H9 (cell line): Measurements from ENCODE around the gene UMOD. TPM values are rescaled to one million over a fixed set of nuclear protein-coding genes. Genes with fewer than 3 reads are reported as not detected.

Experiments
- DNase-seq: peaks from one replicate; pipeline ENCODE4 v3.0.0-alpha.2; 2017
- H2AFZ ChIP-seq: one replicate; pipeline ENCODE4 v1.6.1; 2013; ENCODE audit warnings: mild to moderate bottlenecking, low read length, control low read depth, moderate library complexity
- H2AK5ac ChIP-seq: 2 replicates; pipeline ENCODE4 v1.6.1; 2013; ENCODE audit warnings: low read length, control low read depth, mixed read lengths; ENCODE audit not compliant: insufficient read length
- H2BK120ac ChIP-seq: one replicate; pipeline ENCODE4 v1.6.1; 2013; ENCODE audit warnings: low read depth, mild to moderate bottlenecking, low read length, control low read depth, inconsistent platforms; ENCODE audit not compliant: poor library complexity, severe bottlenecking
- H2BK12ac ChIP-seq: 2 replicates; pipeline ENCODE4 v1.6.1; 2013; ENCODE audit warnings: low read length, control low read depth, mixed read lengths, low read depth; ENCODE audit not compliant: insufficient read length
- H2BK15ac ChIP-seq: 2 replicates; pipeline ENCODE4 v1.6.1; 2013; ENCODE audit warnings: low read depth, low read length, control low read depth
- H2BK20ac ChIP-seq: one replicate; pipeline ENCODE4 v1.6.1; 2013; ENCODE audit warnings: low read depth, mild to moderate bottlenecking, low read length, control low read depth, inconsistent platforms; ENCODE audit not compliant: poor library complexity, severe bottlenecking
- H2BK5ac ChIP-seq: 2 replicates; pipeline ENCODE4 v1.6.1; 2013; ENCODE audit warnings: low read length, control low read depth, mixed read lengths; ENCODE audit not compliant: insufficient read length
- H3K14ac ChIP-seq: 2 replicates; pipeline ENCODE4 v1.6.1; 2013; ENCODE audit warnings: low read length, control low read depth; ENCODE audit not compliant: insufficient read depth
- H3K18ac ChIP-seq: 2 replicates; pipeline ENCODE4 v1.6.1; 2013; ENCODE audit warnings: low read depth, mild to moderate bottlenecking, mixed read lengths, low read length, control low read depth; ENCODE audit not compliant: insufficient read length
- H3K23ac ChIP-seq: 2 replicates; pipeline ENCODE4 v1.6.1; 2013; ENCODE audit warnings: low read length, control low read depth, mixed read lengths, low read depth; ENCODE audit not compliant: insufficient read length
- H3K23me2 ChIP-seq: 2 replicates; pipeline ENCODE4 v1.6.1; 2013; ENCODE audit warnings: low read depth, mild to moderate bottlenecking, mixed read lengths, low read length, control low read depth; ENCODE audit not compliant: insufficient read length, poor library complexity, severe bottlenecking
- H3K27ac ChIP-seq: 2 replicates; pipeline ENCODE4 v1.5.1; 2013; ENCODE audit warnings: low read length, control low read depth, mixed read lengths, low read depth; ENCODE audit not compliant: insufficient read length
- H3K27me3 ChIP-seq: 2 replicates; pipeline ENCODE4 v1.6.1; 2013; ENCODE audit warnings: low read length, control low read depth, inconsistent platforms; ENCODE audit not compliant: insufficient read depth
- H3K4ac ChIP-seq: 2 replicates; pipeline ENCODE4 v1.6.1; 2013; ENCODE audit warnings: low read depth, mild to moderate bottlenecking, control low read depth, inconsistent platforms, low read length, moderate library complexity
- H3K4me1 ChIP-seq: 2 replicates; pipeline ENCODE4 v1.6.1; 2013; ENCODE audit warnings: low read length, control low read depth, inconsistent platforms; ENCODE audit not compliant: insufficient read depth
- H3K4me2 ChIP-seq: 2 replicates; pipeline ENCODE4 v1.6.1; 2013; ENCODE audit warnings: low read length, control low read depth, mixed read lengths; ENCODE audit not compliant: insufficient read length, insufficient read depth
- H3K56ac ChIP-seq: 2 replicates; pipeline ENCODE4 v1.6.1; 2013; ENCODE audit warnings: low read depth, mild to moderate bottlenecking, mixed read lengths, low read length, control low read depth; ENCODE audit not compliant: insufficient read length
- H3K79me1 ChIP-seq: 2 replicates; pipeline ENCODE4 v1.6.1; 2013; ENCODE audit warnings: low read depth, mild to moderate bottlenecking, moderate library complexity, low read length, control low read depth, inconsistent platforms; ENCODE audit not compliant: insufficient read depth, poor library complexity, severe bottlenecking
- H3K79me2 ChIP-seq: 2 replicates; pipeline ENCODE4 v1.6.1; 2013; ENCODE audit warnings: low read length, control low read depth, inconsistent platforms; ENCODE audit not compliant: insufficient read depth
- H3K9ac ChIP-seq: 2 replicates; pipeline ENCODE4 v1.6.1; 2013; ENCODE audit warnings: low read length, control low read depth, mixed read lengths; ENCODE audit not compliant: insufficient read length; ENCODE audit errors: extremely low read depth
- H3K9me3 ChIP-seq: one replicate; pipeline ENCODE4 v1.6.1; 2013; ENCODE audit warnings: low read depth, low read length, inconsistent platforms; ENCODE audit not compliant: control insufficient read depth
- H3T11ph ChIP-seq: one replicate; pipeline ENCODE4 v1.6.1; 2013; ENCODE audit warnings: mild to moderate bottlenecking, low read length, control low read depth, inconsistent platforms
- H4K20me1 ChIP-seq: one replicate; pipeline ENCODE4 v1.6.1; 2013; ENCODE audit not compliant: control insufficient read depth, insufficient read length, insufficient read depth
- H4K5ac ChIP-seq: 2 replicates; pipeline ENCODE4 v1.6.1; 2013; ENCODE audit warnings: low read depth, mild to moderate bottlenecking, mixed read lengths, low read length, control low read depth; ENCODE audit not compliant: insufficient read length
- H4K8ac ChIP-seq: replicated peaks from 2 replicates; pipeline ENCODE4 v1.6.1; 2013; ENCODE audit warnings: low read length, control low read depth, mixed read lengths, low read depth; ENCODE audit not compliant: insufficient read length
- H4K91ac ChIP-seq: 2 replicates; pipeline ENCODE4 v1.6.1; 2013; ENCODE audit warnings: low read depth, mild to moderate bottlenecking, moderate library complexity, mixed read lengths, low read length, control low read depth; ENCODE audit not compliant: insufficient read length
- H3K27ac Mint-ChIP-seq, 3 experiments: 2 replicates in 2 of 3; 3 replicates in 1 of 3; pipeline ENCODE4 v1.8.0; 2020 to 2021; ENCODE audit warnings: mixed read lengths in 3 of 3, mild to moderate bottlenecking in 1 of 3, moderate library complexity in 1 of 3
- H3K27me3 Mint-ChIP-seq: 2 replicates; pipeline ENCODE4 v1.8.0; 2021; ENCODE audit warnings: low read depth, mild to moderate bottlenecking, moderate library complexity, mixed read lengths
- H3K36me3 Mint-ChIP-seq, 3 experiments: 2 replicates in 2 of 3; 3 replicates in 1 of 3; pipeline ENCODE4 v1.8.0; 2020 to 2021; ENCODE audit warnings: low read depth in 3 of 3, mixed read lengths in 3 of 3; ENCODE audit not compliant: insufficient read depth in 1 of 3
- H3K4me1 Mint-ChIP-seq, 2 experiments: 2 replicates each; pipeline ENCODE4 v1.8.0; 2020; ENCODE audit warnings: mixed read lengths in 2 of 2
- H3K4me3 Mint-ChIP-seq, 2 experiments: 2 replicates in 1 of 2; 3 replicates in 1 of 2; pipeline ENCODE4 v1.8.0; 2020 to 2021; ENCODE audit warnings: mild to moderate bottlenecking in 2 of 2, mixed read lengths in 2 of 2, moderate library complexity in 1 of 2
- H3K9me3 Mint-ChIP-seq, 2 experiments: 2 replicates in 1 of 2; 3 replicates in 1 of 2; pipeline ENCODE4 v1.8.0; 2020; ENCODE audit warnings: mild to moderate bottlenecking in 2 of 2, mixed read lengths in 2 of 2, moderate library complexity in 1 of 2
- CTCF ChIP-seq: fragments of 200-600 bp; sonication (generic); conservative IDR thresholded peaks from 3 replicates; pipeline ENCODE4 v1.8.0; 2021; ENCODE audit warnings: antibody characterized with exemption, mild to moderate bottlenecking
- WGBS: extraction: QIAGEN DNeasy Blood & Tissue Kit; methylation state at CpG from one replicate; pipeline ENCODE4 v1.1.7; 2013; ENCODE audit warnings: missing lambda C conversion rate, low lambda C conversion rate, mixed read lengths; ENCODE audit not compliant: insufficient read length; ENCODE audit errors: extremely low coverage; 5-methylcytosine and 5-hydroxymethylcytosine counted together
- total RNA-seq: library from RNA; stranded (reverse); gene quantifications from 2 replicates; pipeline ENCODE4 v1.2.1, GENCODE V29; 2021

Gene UMOD
- total RNA-seq, 1 experiment from 2014 or later = not detected

- H3K27ac ChIP-seq = no peak overlapping the region
Measured at GRCh38 chr16:20363191-20363590, 10.7 kb upstream of the UMOD start.

More at GRCh38 chr16:20363191-20363590, 10.7 kb upstream of the UMOD start:
- H3K4me1 ChIP-seq = no peaks in the 10 kb centered on the region
- no peak overlapping the region for H4K91ac ChIP-seq
- no peak overlapping the region for H3T11ph ChIP-seq
- no CpG with 5 or more reads among the region's 2 CpGs for WGBS
- DNase-seq = no peak
- no peak overlapping the region for H2BK12ac ChIP-seq
- no peak overlapping the region for H4K8ac ChIP-seq
- no peak overlapping the region for H2BK20ac ChIP-seq
- no peak overlapping the region for H4K5ac ChIP-seq
- H3K14ac ChIP-seq = no peak overlapping the region
- H3K27me3 ChIP-seq = no peaks in the 10 kb centered on the region
- no peak overlapping the region for H2BK15ac ChIP-seq
- H3K9ac ChIP-seq = no peak overlapping the region
- no peak overlapping the region for H3K56ac ChIP-seq
- Mint-ChIP-seq H3K27ac (no peak overlapping the region), H3K9me3 (no peaks in the 10 kb centered on the region), H3K4me3 (no peak overlapping the region), H3K36me3 (no peaks in the 10 kb centered on the region; a peak in 1 of 7 replicates), H3K4me1 (no peaks in the 10 kb centered on the region), H3K27me3 (peaks cover 23% of the 10 kb centered on the region)
- no peak for TF ChIP-seq CTCF
- H3K18ac ChIP-seq = no peak overlapping the region
- H4K20me1 ChIP-seq = no peaks in the 10 kb centered on the region
- H3K4me2 ChIP-seq = no peak overlapping the region
- no peak overlapping the region for H2AK5ac ChIP-seq
- H2BK5ac ChIP-seq = no peak overlapping the region
- H3K79me2 ChIP-seq = no peaks in the 10 kb centered on the region; the same call in 1 of the 2 replicates
- H2BK120ac ChIP-seq = no peak overlapping the region
- no peaks in the 10 kb centered on the region for H3K79me1 ChIP-seq
- H3K23ac ChIP-seq = no peak overlapping the region
- H3K23me2 ChIP-seq = no peaks in the 10 kb centered on the region
- H3K9me3 ChIP-seq = no peaks in the 10 kb centered on the region
- no peak overlapping the region for H3K4ac ChIP-seq
- H2AFZ ChIP-seq = no peak overlapping the region
